Breast epithelium (tissue), 4 donors: ENCODE results near the gene OR8B12. TPM values are rescaled to one million over a fixed set of nuclear protein-coding genes. Genes with fewer than 3 reads are reported as not detected.

Source experiments
- DNase-seq, 2 donors: peaks; one replicate each; pipeline ENCODE4 v3.0.0-alpha.2; 2019; ENCODE audit warnings: low spot score in 2 of 2
- H3K27ac ChIP-seq, 2 donors: fragments of 200-600 bp; sonication (generic) in 1 of 2; one replicate each; pipeline ENCODE4 v1.5.1; 2016 to 2019; ENCODE audit warnings: mild to moderate bottlenecking in 1 of 2
- H3K27me3 ChIP-seq, 2 donors: fragments of 200-600 bp; sonication (generic) in 1 of 2; one replicate each; pipeline versions ENCODE4 v1.5.1 to v1.6.0; 2017 to 2019; ENCODE audit warnings: control low read depth in 1 of 2, mild to moderate bottlenecking in 1 of 2
- H3K36me3 ChIP-seq: fragments of 200-600 bp; one replicate; pipeline ENCODE4 v1.5.1; 2019
- H3K4me1 ChIP-seq, 2 donors: fragments of 200-600 bp; sonication (generic); one replicate each; pipeline ENCODE4 v1.5.1; 2016 to 2019; ENCODE audit warnings: control low read depth in 1 of 2
- H3K4me3 ChIP-seq, 3 donors: fragments of 200-600 bp; sonication (generic); 1 replicate in 2 of 3; 2 replicates in 1 of 3; pipeline ENCODE4 v1.5.1; 2016 to 2019; ENCODE audit warnings: mild to moderate bottlenecking in 3 of 3, moderate library complexity in 2 of 3
- H3K9me3 ChIP-seq, 2 donors: fragments of 200-600 bp; sonication (generic) in 1 of 2; one replicate each; pipeline ENCODE4 v1.5.1; 2016 to 2019; ENCODE audit warnings: control low read depth in 1 of 2
- POLR2A ChIP-seq: fragments of 450-650 bp; IDR thresholded peaks from one replicate; pipeline ENCODE4 v1.6.1; 2016; ENCODE audit warnings: antibody characterized with exemption, mild to moderate bottlenecking, moderate library complexity
- POLR2AphosphoS5 ChIP-seq, 3 donors: sonication (generic); formaldehyde crosslinking; IDR thresholded peaks; one replicate each; pipeline ENCODE4 v1.6.1; 2017; ENCODE audit warnings: antibody characterized with exemption in 3 of 3
- intact Hi-C: fragments of 100-400 bp; cut with DNase I; formaldehyde crosslinking; loops from one replicate; pipeline ENCODE4 v1.15.1; 2023; ENCODE audit warnings: low total_unique reads
- total RNA-seq, 3 donors: library from RNA; depleted of rRNA; stranded (reverse); fragments of >200 nt; gene quantifications; one replicate each; pipeline ENCODE4 v1.1.0, GENCODE V29; 2016
- TF ChIP-seq, protein P1 (sequence below), 3 donors: fragments of 450-650 bp; IDR thresholded peaks; one replicate each; pipeline ENCODE4 v1.5.1; 2016 to 2017; ENCODE audit warnings: antibody characterized with exemption in 3 of 3, mild to moderate bottlenecking in 3 of 3, moderate library complexity in 3 of 3

The OR8B12 gene
- total RNA-seq, 3 donors from 2014 or later = not detected

DNA sequence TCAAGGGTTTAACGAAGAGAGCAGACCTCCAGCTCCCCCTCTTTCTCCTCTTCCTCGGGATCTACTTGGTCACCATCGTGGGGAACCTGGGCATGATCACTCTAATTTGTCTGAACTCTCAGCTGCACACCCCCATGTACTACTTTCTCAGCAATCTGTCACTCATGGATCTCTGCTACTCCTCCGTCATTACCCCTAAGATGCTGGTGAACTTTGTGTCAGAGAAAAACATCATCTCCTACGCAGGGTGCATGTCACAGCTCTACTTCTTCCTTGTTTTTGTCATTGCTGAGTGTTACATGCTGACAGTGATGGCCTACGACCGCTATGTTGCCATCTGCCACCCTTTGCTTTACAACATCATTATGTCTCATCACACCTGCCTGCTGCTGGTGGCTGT is 26.7 kb upstream of the OR8B12 start:
- Histone ChIP-seq H3K36me3 (no peaks in the 10 kb centered on the region), H3K27ac (no peak overlapping the region), H3K4me1 (no peaks in the 10 kb centered on the region), H3K4me3 (no peak overlapping the region), H3K27me3 (no peaks in the 10 kb centered on the region), H3K9me3 (no peaks in the 10 kb centered on the region)
- DNase-seq = no peak
- TF ChIP-seq, protein P1, sequence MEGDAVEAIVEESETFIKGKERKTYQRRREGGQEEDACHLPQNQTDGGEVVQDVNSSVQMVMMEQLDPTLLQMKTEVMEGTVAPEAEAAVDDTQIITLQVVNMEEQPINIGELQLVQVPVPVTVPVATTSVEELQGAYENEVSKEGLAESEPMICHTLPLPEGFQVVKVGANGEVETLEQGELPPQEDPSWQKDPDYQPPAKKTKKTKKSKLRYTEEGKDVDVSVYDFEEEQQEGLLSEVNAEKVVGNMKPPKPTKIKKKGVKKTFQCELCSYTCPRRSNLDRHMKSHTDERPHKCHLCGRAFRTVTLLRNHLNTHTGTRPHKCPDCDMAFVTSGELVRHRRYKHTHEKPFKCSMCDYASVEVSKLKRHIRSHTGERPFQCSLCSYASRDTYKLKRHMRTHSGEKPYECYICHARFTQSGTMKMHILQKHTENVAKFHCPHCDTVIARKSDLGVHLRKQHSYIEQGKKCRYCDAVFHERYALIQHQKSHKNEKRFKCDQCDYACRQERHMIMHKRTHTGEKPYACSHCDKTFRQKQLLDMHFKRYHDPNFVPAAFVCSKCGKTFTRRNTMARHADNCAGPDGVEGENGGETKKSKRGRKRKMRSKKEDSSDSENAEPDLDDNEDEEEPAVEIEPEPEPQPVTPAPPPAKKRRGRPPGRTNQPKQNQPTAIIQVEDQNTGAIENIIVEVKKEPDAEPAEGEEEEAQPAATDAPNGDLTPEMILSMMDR (IDR thresholded peaks at IDR 0.05) = no peak
- TF ChIP-seq POLR2A = no peak
- TF ChIP-seq POLR2AphosphoS5 (IDR thresholded peaks at IDR 0.05) = no peak
- intact Hi-C loops = no loop called here

DNA sequence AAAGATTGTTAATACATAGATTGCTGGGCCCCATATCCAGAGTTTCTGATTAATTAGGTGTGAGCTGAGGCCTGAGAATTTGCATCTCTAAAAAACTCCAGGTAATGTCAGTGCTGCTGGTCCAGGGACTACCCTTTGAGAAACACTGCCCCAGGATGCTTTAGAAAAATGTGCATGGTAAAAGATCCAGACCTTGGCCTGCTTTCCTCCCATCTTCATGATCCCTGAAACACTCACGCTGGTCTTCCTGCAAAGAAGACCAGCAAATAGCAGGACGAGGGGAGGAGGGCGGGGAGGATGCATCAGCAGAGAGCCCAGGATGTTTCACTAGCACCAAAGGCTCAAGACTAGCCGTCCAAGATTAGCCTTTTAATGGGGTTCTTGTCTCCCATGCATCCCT is 26.2 kb upstream of the OR8B12 start, which contains the start of gene OR8A1:
Gene OR8A1 (plus strand): TSS at position 301 of the 400 bp plus-strand sequence. CDS start 123 bp downstream, outside the sequence.
- no peak for DNase-seq
- no peak within 1 kb of the TSS for H3K27ac ChIP-seq
- no peak within 1 kb of the TSS for H3K4me3 ChIP-seq
- H3K9me3 ChIP-seq = no peaks in the 10 kb centered on the region
- H3K4me1 ChIP-seq = no peaks in the 10 kb centered on the region
- no peaks in the 10 kb centered on the region for H3K27me3 ChIP-seq
- no peaks in the 10 kb centered on the region for H3K36me3 ChIP-seq
- intact Hi-C loops = no loop called here
- TF ChIP-seq, protein P1 (IDR thresholded peaks at IDR 0.05) = no peak
- TF ChIP-seq POLR2AphosphoS5 (IDR thresholded peaks at IDR 0.05) (no peak), POLR2A (no peak)

DNA sequence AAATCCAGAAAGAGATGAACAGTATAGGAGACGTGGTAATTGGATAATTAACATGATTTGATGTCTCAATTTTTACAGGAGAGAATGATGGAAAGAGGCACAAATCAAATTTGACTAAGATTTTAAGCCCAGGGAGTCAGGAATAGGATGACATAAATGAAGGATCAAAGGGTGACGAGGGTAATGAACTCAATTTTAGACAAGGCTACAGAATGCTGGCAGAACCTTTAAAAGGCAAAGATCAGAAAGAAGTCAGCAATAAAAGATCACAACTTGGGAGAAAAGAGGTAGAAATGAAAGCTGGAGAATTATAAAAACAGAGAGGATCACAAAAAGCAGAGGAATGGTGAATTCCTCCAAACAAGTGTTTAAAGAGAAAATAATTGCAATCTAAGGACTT is 13.4 kb upstream of the OR8B12 start:
- no peaks in the 10 kb centered on the region for H3K9me3 ChIP-seq
- TF ChIP-seq, protein P1 (IDR thresholded peaks at IDR 0.05) = no peak
- TF ChIP-seq POLR2AphosphoS5 (IDR thresholded peaks at IDR 0.05) (no peak), POLR2A (no peak)
- no peaks in the 10 kb centered on the region for H3K4me1 ChIP-seq
- H3K4me3 ChIP-seq = no peak overlapping the region
- no peaks in the 10 kb centered on the region for H3K36me3 ChIP-seq
- no peak for DNase-seq
- no peaks in the 10 kb centered on the region for H3K27me3 ChIP-seq
- H3K27ac ChIP-seq = no peak overlapping the region
- intact Hi-C loops = loop anchor here (5.0 kb wide), 2 partner anchors 780 to 1260 kb away; no protein-coding TSS in a partner anchor

DNA sequence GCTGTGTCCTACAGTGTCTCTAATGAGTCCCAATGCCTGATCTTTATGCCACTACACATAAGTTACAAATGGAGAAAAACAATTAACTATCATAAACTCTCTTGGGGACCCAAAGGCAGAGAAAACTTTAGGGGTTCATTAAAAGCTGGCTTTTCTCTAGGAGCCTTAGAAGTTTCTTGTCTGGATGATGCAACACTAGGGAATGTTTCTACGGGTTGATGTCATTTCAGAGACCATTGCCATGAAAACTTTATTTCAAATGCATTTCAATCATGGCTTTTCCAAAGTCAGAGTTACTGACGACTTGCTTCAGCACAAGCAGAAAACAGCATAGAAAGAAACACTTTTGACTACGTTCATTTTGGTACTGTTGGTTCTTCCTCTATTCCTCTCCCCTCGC is 8.5 kb upstream of the OR8B12 start:
- TF ChIP-seq POLR2AphosphoS5 (IDR thresholded peaks at IDR 0.05) = no peak
- TF ChIP-seq, protein P1 (IDR thresholded peaks at IDR 0.05) = no peak
- TF ChIP-seq POLR2A = no peak
- Histone ChIP-seq H3K36me3 (no peaks in the 10 kb centered on the region), H3K4me1 (no peaks in the 10 kb centered on the region), H3K9me3 (no peaks in the 10 kb centered on the region), H3K27me3 (no peaks in the 10 kb centered on the region), H3K4me3 (no peak overlapping the region), H3K27ac (no peak overlapping the region)
- no peak for DNase-seq
- intact Hi-C loops = no loop called here

DNA sequence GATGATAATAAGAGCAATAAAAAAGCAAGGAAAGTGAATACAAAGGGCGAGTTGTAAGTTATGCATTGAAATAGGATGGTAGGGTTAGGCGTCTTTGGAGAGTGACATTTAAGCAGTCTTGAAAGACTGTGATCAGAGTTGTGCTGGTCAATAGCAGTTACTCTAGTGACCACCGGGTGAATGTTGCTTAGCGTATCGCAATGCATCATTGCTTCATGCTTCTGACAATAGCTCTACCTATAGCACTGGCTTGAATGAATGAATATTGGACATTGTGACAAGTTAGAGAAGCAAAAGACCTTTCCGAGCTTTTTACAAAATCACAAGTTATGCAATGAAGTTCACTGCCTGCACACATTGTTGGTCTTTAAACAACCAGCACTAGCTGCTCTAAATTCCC is 7.7 kb upstream of the OR8B12 start:
- TF ChIP-seq, protein P1 (IDR thresholded peaks at IDR 0.05) = no peak
- no peak for TF ChIP-seq POLR2AphosphoS5 (IDR thresholded peaks at IDR 0.05)
- no peak for TF ChIP-seq POLR2A
- Histone ChIP-seq H3K36me3 (no peaks in the 10 kb centered on the region), H3K9me3 (no peaks in the 10 kb centered on the region), H3K27ac (no peak overlapping the region), H3K4me3 (no peak overlapping the region), H3K4me1 (no peaks in the 10 kb centered on the region), H3K27me3 (no peaks in the 10 kb centered on the region)
- DNase-seq = no peak
- intact Hi-C loops = no loop called here
